ENCODE data around the gene SPRYD7. TPM values are rescaled to one million over a fixed set of nuclear protein-coding genes. Genes with fewer than 3 reads are reported as not detected.
A peak's percentile ranks its signal among the peaks of the same experiment; 100 is the strongest.
"Not testable (repeated sequence)": the region's sequence is repeated elsewhere in the genome, so short reads cannot be mapped to it uniquely, and the experiment has no call there.

Gene SPRYD7
- total RNA-seq, 1 donor = 5.3 TPM

- H3K4me3 ChIP-seq (ENCODE audit: low read depth, low read length) = no peak overlapping the region
- DNase-seq (ENCODE audit: low read depth) = no peak
- TF ChIP-seq CTCF (IDR thresholded peaks at IDR 0.05; ENCODE audit: insufficient read depth, low read length) = no peak
Observed at GRCh38 chr13:49933511-49933910, 2.6 kb downstream of the SPRYD7 start.

GRCh38 chr13:49932868-49933267 lies 3.3 kb downstream of the SPRYD7 start:
- no peak for TF ChIP-seq CTCF (IDR thresholded peaks at IDR 0.05; ENCODE audit: insufficient read depth, low read length)
- DNase-seq (ENCODE audit: low read depth) = no peak
- H3K4me3 ChIP-seq (ENCODE audit: low read depth, low read length) = no peak overlapping the region

DNA sequence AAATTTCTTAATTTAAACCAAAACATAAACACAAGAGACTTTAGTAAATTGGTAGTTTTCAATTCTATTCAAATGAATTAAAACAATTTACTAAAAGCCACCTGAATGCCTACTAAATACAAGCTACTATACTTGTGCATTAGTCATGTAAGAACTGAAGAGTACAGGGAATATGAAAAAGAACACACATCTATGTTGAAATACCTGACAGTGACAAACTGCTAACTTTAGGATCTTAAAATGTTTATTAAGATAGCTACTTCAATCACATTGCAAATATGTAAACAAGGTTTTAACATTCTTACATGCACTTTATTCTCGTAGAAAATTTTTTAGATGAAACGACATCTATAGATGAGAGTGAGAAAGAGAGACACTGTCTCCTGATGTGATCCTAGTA lies 4.1 kb downstream of the SPRYD7 start:
- no peak overlapping the region for H3K4me3 ChIP-seq (ENCODE audit: low read depth, low read length)
- TF ChIP-seq CTCF (IDR thresholded peaks at IDR 0.05; ENCODE audit: insufficient read depth, low read length) = no peak
- no peak for DNase-seq (ENCODE audit: low read depth)

DNA sequence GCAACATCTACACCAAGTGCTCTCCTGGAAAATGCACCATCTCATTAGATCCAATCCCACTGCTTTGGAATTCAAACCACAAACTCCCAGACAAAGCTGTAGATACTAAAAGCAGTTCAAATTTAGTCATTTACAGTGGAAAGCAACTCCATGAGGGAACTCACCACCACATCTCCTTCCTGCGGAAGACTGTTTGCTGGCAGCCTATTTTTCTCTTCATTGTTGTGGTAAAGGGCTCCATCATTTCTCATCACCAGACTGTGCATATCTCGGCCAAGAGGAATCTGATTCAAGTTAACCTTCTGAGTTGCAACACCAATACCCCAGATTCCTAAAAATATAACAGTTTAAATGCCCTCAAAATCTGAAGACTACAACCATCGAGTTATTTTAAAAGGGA lies 8.4 kb downstream of the SPRYD7 start:
- H3K4me3 ChIP-seq (ENCODE audit: low read depth, low read length) = no peak overlapping the region
- DNase-seq (ENCODE audit: low read depth) = peak; percentile 92
- TF ChIP-seq CTCF (IDR thresholded peaks at IDR 0.05; ENCODE audit: insufficient read depth, low read length) = no peak

- no peak for TF ChIP-seq CTCF (IDR thresholded peaks at IDR 0.05; ENCODE audit: insufficient read depth, low read length)
- DNase-seq (ENCODE audit: low read depth) = no peak
- H3K4me3 ChIP-seq (ENCODE audit: low read depth, low read length) = no peak overlapping the region
Observed at GRCh38 chr13:49925881-49926418, 10.2 kb downstream of the SPRYD7 start.

DNA sequence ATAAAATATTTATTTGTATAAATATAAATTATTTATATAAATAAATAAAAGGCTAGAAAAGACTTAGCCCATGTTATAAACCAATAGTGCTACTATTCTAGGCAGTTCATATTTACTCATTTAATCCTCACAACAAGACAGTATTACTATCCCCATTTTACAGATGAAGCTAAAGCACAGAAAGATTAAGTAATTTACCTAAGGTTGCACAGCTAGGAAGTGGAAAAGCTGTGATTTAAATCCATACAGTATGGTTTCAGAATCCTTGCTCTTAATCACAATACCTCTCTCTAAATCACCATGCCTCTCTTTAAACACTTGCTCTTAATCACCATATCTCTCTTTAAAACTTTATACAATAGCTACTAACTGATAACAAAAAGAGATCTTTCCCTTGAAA lies 13.8 kb downstream of the SPRYD7 start:
- no peak for DNase-seq (ENCODE audit: low read depth)
- no peak overlapping the region for H3K4me3 ChIP-seq (ENCODE audit: low read depth, low read length)
- TF ChIP-seq CTCF (IDR thresholded peaks at IDR 0.05; ENCODE audit: insufficient read depth, low read length) = no peak

GRCh38 chr13:49920969-49921368 lies 15.2 kb downstream of the SPRYD7 start:
- DNase-seq (ENCODE audit: low read depth); H3K4me3 ChIP-seq (ENCODE audit: low read depth, low read length): not testable (repeated sequence)

- not testable (repeated sequence) for DNase-seq (ENCODE audit: low read depth); H3K4me3 ChIP-seq (ENCODE audit: low read depth, low read length)
Observed at GRCh38 chr13:49918106-49918505, 18.0 kb downstream of the SPRYD7 start.
